WTC11 (cell line): ENCODE results near the gene PLSCR4. TPM values are rescaled to one million over a fixed set of nuclear protein-coding genes. Genes with fewer than 3 reads are reported as not detected.

ENCODE experiments used
- total RNA-seq: library from RNA; stranded (reverse); gene quantifications from 3 replicates; pipeline ENCODE4 v1.2.3, GENCODE V29; 2021
- TF ChIP-seq, protein P1 (sequence below): sonication (generic); formaldehyde crosslinking; conservative IDR thresholded peaks from 2 replicates; pipeline ENCODE4 v1.8.1; 2023; ENCODE audit warnings: mild to moderate bottlenecking, low read depth, missing genetic modification reagents, moderate library complexity

Gene PLSCR4
- total RNA-seq, 1 experiment from 2014 or later: 3.5 TPM

DNA sequence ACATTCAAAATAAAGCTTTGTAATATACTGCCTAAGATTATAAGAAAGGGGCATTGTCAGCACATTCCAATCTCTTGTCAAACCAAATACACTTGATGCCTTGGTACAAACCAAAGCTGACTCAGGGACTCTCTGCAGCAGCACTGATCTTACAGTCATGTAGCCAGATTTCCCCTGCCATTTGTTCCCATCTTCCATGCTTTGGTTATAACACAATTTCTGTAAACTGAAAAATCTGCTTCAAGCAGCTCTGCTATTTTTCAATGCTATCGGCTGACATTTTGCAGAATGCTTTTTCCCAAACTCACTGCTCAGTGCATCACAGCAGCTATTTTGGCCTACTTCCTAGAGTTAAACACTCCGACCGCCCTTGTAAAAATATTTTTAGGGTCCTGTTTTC is 108.1 kb downstream of the PLSCR4 start (continued):
- TF ChIP-seq, protein P1, sequence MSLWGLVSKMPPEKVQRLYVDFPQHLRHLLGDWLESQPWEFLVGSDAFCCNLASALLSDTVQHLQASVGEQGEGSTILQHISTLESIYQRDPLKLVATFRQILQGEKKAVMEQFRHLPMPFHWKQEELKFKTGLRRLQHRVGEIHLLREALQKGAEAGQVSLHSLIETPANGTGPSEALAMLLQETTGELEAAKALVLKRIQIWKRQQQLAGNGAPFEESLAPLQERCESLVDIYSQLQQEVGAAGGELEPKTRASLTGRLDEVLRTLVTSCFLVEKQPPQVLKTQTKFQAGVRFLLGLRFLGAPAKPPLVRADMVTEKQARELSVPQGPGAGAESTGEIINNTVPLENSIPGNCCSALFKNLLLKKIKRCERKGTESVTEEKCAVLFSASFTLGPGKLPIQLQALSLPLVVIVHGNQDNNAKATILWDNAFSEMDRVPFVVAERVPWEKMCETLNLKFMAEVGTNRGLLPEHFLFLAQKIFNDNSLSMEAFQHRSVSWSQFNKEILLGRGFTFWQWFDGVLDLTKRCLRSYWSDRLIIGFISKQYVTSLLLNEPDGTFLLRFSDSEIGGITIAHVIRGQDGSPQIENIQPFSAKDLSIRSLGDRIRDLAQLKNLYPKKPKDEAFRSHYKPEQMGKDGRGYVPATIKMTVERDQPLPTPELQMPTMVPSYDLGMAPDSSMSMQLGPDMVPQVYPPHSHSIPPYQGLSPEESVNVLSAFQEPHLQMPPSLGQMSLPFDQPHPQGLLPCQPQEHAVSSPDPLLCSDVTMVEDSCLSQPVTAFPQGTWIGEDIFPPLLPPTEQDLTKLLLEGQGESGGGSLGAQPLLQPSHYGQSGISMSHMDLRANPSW (CRISPR knock-in tag): no peak

Other genes with a start within 250 kb of the PLSCR4 start
- gene PLOD2, start 89.9 kb downstream of the PLSCR4 start, total RNA-seq: 36.6 to 40.7 TPM (median 39.3 TPM) in 3 replicates
- 0.18 to 0.39 TPM (median 0.23 TPM) in 3 replicates for gene PLSCR2, start 218.5 kb upstream of the PLSCR4 start, total RNA-seq